Measurements from ENCODE around the gene IGSF9B. TPM values are rescaled to one million over a fixed set of nuclear protein-coding genes. Genes with fewer than 3 reads are reported as not detected.

IGSF9B gene
- total and polyA plus RNA-seq, 2 of the 13 experiments (the other 11 are each of a cell fraction or from before 2014, with no cell fraction given), result not detected

GRCh38 chr11:133942577-133942976 lies 14.2 kb downstream of the IGSF9B start (continued):
- TF ChIP-seq AGO1 (IDR thresholded peaks at IDR 0.05; ENCODE audit: low read depth, low read length, poor library complexity, severe bottlenecking) (no peak), MTA1 (CRISPR knock-in tag; IDR thresholded peaks at IDR 0.05; ENCODE audit: borderline replicate concordance) (no peak), SP1 (IDR thresholded peaks at IDR 0.05) (no peak), SP1 (CRISPR knock-in tag; IDR thresholded peaks at IDR 0.05) (no peak)

GRCh38 chr11:133941546-133941945 lies 15.2 kb downstream of the IGSF9B start:
- Histone ChIP-seq H3K9me3 (ENCODE audit: low read length) (no peaks in the 10 kb centered on the region), H3K36me3 (replicated peaks in 1 of 2; ENCODE audit: control insufficient read depth in 1 of 2, insufficient read depth in 2 of 2, low read length in 2 of 2) (no peaks in the 10 kb centered on the region), H3K27me3 (ENCODE audit: control insufficient read depth in 1 of 2, insufficient read depth in 2 of 2, low read length in 2 of 2) (peaks cover 5 to 61% of the 10 kb centered on the region in 2 experiments), H3K4me3 (replicated peaks in 1 of 3; ENCODE audit: insufficient read depth in 1 of 3, low read depth in 2 of 3, low read length in 3 of 3) (no peak overlapping the region), H2AFZ (ENCODE audit: low read length) (no peak overlapping the region), H4K20me1 (ENCODE audit: insufficient read depth, low read length) (no peaks in the 10 kb centered on the region), H3K79me2 (ENCODE audit: insufficient read depth, low read length) (no peaks in the 10 kb centered on the region), H3K27ac (ENCODE audit: extremely low read length, insufficient read depth, low read length) (no peak overlapping the region), H3K4me2 (ENCODE audit: low read depth, low read length) (no peak overlapping the region), H3K4me1 (ENCODE audit: insufficient read depth, low read length) (no peaks in the 10 kb centered on the region), H3K9ac (ENCODE audit: insufficient read depth, low read depth, low read length) (no peak overlapping the region)
- intact Hi-C loops (cut with micrococcal nuclease; ENCODE audit: unreplicated experiment), result no loop called here
- no TSS peak for BruUV-seq (replicated peaks)
- no peak for FAIRE-seq
- no peak for DNase-seq (ENCODE audit: low spot score)
- ATAC-seq, result no peak
- TF ChIP-seq ZNF232 (CRISPR knock-in tag; IDR thresholded peaks at IDR 0.05; ENCODE audit: borderline replicate concordance), result no peak
- no peak for TF ChIP-seq PRDM15 (CRISPR knock-in tag; IDR thresholded peaks at IDR 0.05)
- no peak for TF ChIP-seq ZNF614 (CRISPR knock-in tag; IDR thresholded peaks at IDR 0.05; ENCODE audit: borderline replicate concordance)
- no peak for TF ChIP-seq BHLHE40 (IDR thresholded peaks at IDR 0.05; ENCODE audit: low read length)
- TF ChIP-seq MLX (CRISPR knock-in tag; IDR thresholded peaks at IDR 0.05), result no peak
- no peak for TF ChIP-seq ZNF580 (CRISPR knock-in tag; IDR thresholded peaks at IDR 0.05; ENCODE audit: borderline replicate concordance, low read depth)
- 46% methylated on average over 13 of the region's 13 CpGs for WGBS (ENCODE audit: low lambda C conversion rate)
- in situ Hi-C loops (cut with HindIII; ENCODE audit: extremely low pct_ligation_motif_present, low pct_unique_long_range_greater_than_20kb), result no loop called here
- POLR2A ChIA-PET, result no interaction called here
- CTCF ChIA-PET (ENCODE audit: low intra/inter-chr PET ratio, low total read pairs), result no interaction called here
